NCI-H226 (cell line): ENCODE data around the gene PTGFRN.
"Not testable (repeated sequence)": the region's sequence is repeated elsewhere in the genome, so short reads cannot be mapped to it uniquely, and the experiment has no call there.

Experiments used
- DNase-seq: peaks from one replicate; pipeline ENCODE4 v3.0.0-alpha.2; 2015

PTGFRN gene

GRCh38 chr1:116947092-116947860 is 37.6 kb downstream of the PTGFRN start:
- DNase-seq: no peak

- no peak for DNase-seq
These were observed 38.3 kb downstream of the PTGFRN start for GRCh38 chr1:116948046-116948445.

GRCh38 chr1:116948642-116949041 is 38.9 kb downstream of the PTGFRN start:
- DNase-seq: no peak

- DNase-seq: no peak
These were observed 39.7 kb downstream of the PTGFRN start for GRCh38 chr1:116949213-116949985.

- no peak for DNase-seq
These were observed 40.9 kb downstream of the PTGFRN start for GRCh38 chr1:116950517-116951199.

GRCh38 chr1:116951200-116951935 is 41.7 kb downstream of the PTGFRN start:
- no peak for DNase-seq

GRCh38 chr1:116952738-116953275 is 43.1 kb downstream of the PTGFRN start:
- DNase-seq: no peak

- no peak for DNase-seq
These were observed 44.7 kb downstream of the PTGFRN start for GRCh38 chr1:116954440-116954839.

GRCh38 chr1:116956378-116956777 is 46.7 kb downstream of the PTGFRN start:
- DNase-seq: no peak

GRCh38 chr1:116957646-116958045 is 47.9 kb downstream of the PTGFRN start:
- DNase-seq: no peak

GRCh38 chr1:116958110-116958509 is 48.4 kb downstream of the PTGFRN start:
- no peak for DNase-seq

GRCh38 chr1:116958977-116959376 is 49.3 kb downstream of the PTGFRN start:
- DNase-seq: no peak

- no peak for DNase-seq
These were observed 51.9 kb downstream of the PTGFRN start for GRCh38 chr1:116961606-116962005.

- no peak for DNase-seq
These were observed 53.4 kb downstream of the PTGFRN start for GRCh38 chr1:116962987-116963639.

- no peak for DNase-seq
These were observed 57.1 kb downstream of the PTGFRN start for GRCh38 chr1:116966791-116967190.

GRCh38 chr1:116968724-116969123 is 59.0 kb downstream of the PTGFRN start:
- no peak for DNase-seq

GRCh38 chr1:116971258-116971860 is 61.6 kb downstream of the PTGFRN start:
- no peak for DNase-seq

- peak; percentile 32 for DNase-seq
These were observed 62.4 kb downstream of the PTGFRN start for GRCh38 chr1:116971965-116972673.

- peak; percentile 51 for DNase-seq
These were observed 62.9 kb downstream of the PTGFRN start for GRCh38 chr1:116972674-116973030.

GRCh38 chr1:116980309-116980708 is 70.6 kb downstream of the PTGFRN start:
- not testable (repeated sequence) for DNase-seq

GRCh38 chr1:116981521-116982037 is 71.9 kb downstream of the PTGFRN start:
- no peak for DNase-seq
